H1 (cell line): ENCODE data around the gene L3HYPDH. TPM values are rescaled to one million over a fixed set of nuclear protein-coding genes. Genes with fewer than 3 reads are reported as not detected.

Experiments used
- CBX5 ChIP-seq: fragments of 300-800, 300-1000 bp; sonication (generic); IDR thresholded peaks from 2 replicates; pipeline ENCODE4 v1.7.1; 2016; ENCODE audit warnings: antibody characterized with exemption, low read length, low read depth
- CHD2 ChIP-seq: IDR thresholded peaks from 2 replicates; pipeline ENCODE4 v1.6.1; 2012; ENCODE audit warnings: low read length, improper control_type of control experiment
- CTBP2 ChIP-seq: IDR thresholded peaks from 2 replicates; pipeline ENCODE4 v1.7.0; 2011; ENCODE audit warnings: borderline replicate concordance, mild to moderate bottlenecking, moderate library complexity, mixed read lengths, low read length; ENCODE audit not compliant: insufficient read depth, insufficient read length
- EGR1 ChIP-seq: IDR thresholded peaks from 2 replicates; pipeline ENCODE4 v1.6.1; 2011; ENCODE audit warnings: low read depth, low read length, borderline replicate concordance
- EP300 ChIP-seq, 2 experiments: IDR thresholded peaks; 1 replicate in 1 of 2; 2 replicates in 1 of 2; pipeline ENCODE4 v1.6.1; 2011 to 2012; ENCODE audit warnings: low read depth in 2 of 2, low read length in 2 of 2, mild to moderate bottlenecking in 2 of 2, borderline replicate concordance in 1 of 2, inconsistent platforms in 1 of 2, moderate library complexity in 1 of 2
- FOSL1 ChIP-seq: IDR thresholded peaks from 2 replicates; pipeline ENCODE4 v1.6.1; 2011; ENCODE audit warnings: mild to moderate bottlenecking, low read depth, low read length, moderate library complexity; ENCODE audit not compliant: insufficient read depth
- HDAC6 ChIP-seq: IDR thresholded peaks from one replicate; pipeline ENCODE4 v1.7.1; 2012; ENCODE audit warnings: low read depth, mild to moderate bottlenecking, inconsistent platforms, low read length, moderate library complexity
- KDM4A ChIP-seq: IDR thresholded peaks from one replicate; pipeline ENCODE4 v1.7.1; 2012; ENCODE audit warnings: low read depth, mild to moderate bottlenecking, moderate library complexity, low read length, inconsistent platforms; ENCODE audit not compliant: severe bottlenecking
- MAFK ChIP-seq: IDR thresholded peaks from 2 replicates; pipeline ENCODE4 v1.6.1; 2012; ENCODE audit warnings: low read depth, mild to moderate bottlenecking, improper control_type of control experiment, low read length
- NRF1 ChIP-seq: IDR thresholded peaks from 2 replicates; pipeline ENCODE4 v1.6.1; 2011; ENCODE audit warnings: mild to moderate bottlenecking, low read depth, low read length, improper control_type of control experiment
- RNF2 ChIP-seq: fragments of 200-900, 300-1000 bp; sonication (generic); IDR thresholded peaks from 2 replicates; pipeline ENCODE4 v1.7.1; 2016; ENCODE audit warnings: borderline replicate concordance, low read depth, mild to moderate bottlenecking, antibody characterized with exemption, low read length; ENCODE audit not compliant: poor library complexity, severe bottlenecking; ENCODE audit errors: missing control alignments
- SUZ12 ChIP-seq: fragments of 200-600 bp; sonication (generic); IDR thresholded peaks from 2 replicates; pipeline ENCODE4 v1.6.1; 2012; ENCODE audit warnings: mild to moderate bottlenecking, inconsistent platforms, low read length, moderate library complexity, mixed read lengths
- polyA plus RNA-seq, 7 experiments: library from polyadenylated mRNA; depleted of rRNA in 3 of 7; stranded (reverse) in 5 of 7; unstranded in 2 of 7; fragments of >200 nt in 5 of 7; fragments of 200-250 nt in 2 of 7; gene quantifications; 1 replicate in 5 of 7; 2 replicates in 1 of 7; 4 replicates in 1 of 7; pipeline versions ENCODE4 v1.2.1 to v1.2.3, GENCODE V29; 2011 to 2013; ENCODE audit warnings: missing spikeins in 2 of 7, mixed read lengths in 2 of 7
- total RNA-seq: library from RNA; stranded (reverse); fragmentation: NEBNext Ultra II Directional; extraction: Animal tissue kit (Norgen Biotek cat#: 25700); gene quantifications from 2 replicates; pipeline ENCODE4 v1.2.1, GENCODE V29; 2021
- TF ChIP-seq, protein P1 (sequence below): IDR thresholded peaks from 2 replicates; pipeline ENCODE4 v1.6.1; 2011; ENCODE audit warnings: low read depth, mild to moderate bottlenecking, low read length; ENCODE audit not compliant: insufficient read depth
- TF ChIP-seq, protein P2 (sequence below): IDR thresholded peaks from 2 replicates; pipeline ENCODE4 v1.6.1; 2012; ENCODE audit warnings: low read length, inconsistent platforms
- TF ChIP-seq, protein P3 (sequence below), 3 experiments: IDR thresholded peaks; 1 replicate in 2 of 3; 2 replicates in 1 of 3; pipeline versions ENCODE4 v1.5.1 to v1.6.1; 2011; ENCODE audit warnings: low read length in 3 of 3, mild to moderate bottlenecking in 3 of 3, inconsistent platforms in 2 of 3, low read depth in 1 of 3, moderate library complexity in 1 of 3; ENCODE audit not compliant: insufficient read depth in 1 of 3; ENCODE audit errors: control extremely low read depth in 1 of 3
- TF ChIP-seq, protein P4 (sequence below): IDR thresholded peaks from 2 replicates; pipeline ENCODE4 v1.6.1; 2011; ENCODE audit warnings: low read length, improper control_type of control experiment

Gene L3HYPDH
- total and polyA plus RNA-seq, 2 of the 8 experiments (the other 6 are each of a cell fraction or from before 2014, with no cell fraction given) = 11.2 to 15.8 TPM

DNA sequence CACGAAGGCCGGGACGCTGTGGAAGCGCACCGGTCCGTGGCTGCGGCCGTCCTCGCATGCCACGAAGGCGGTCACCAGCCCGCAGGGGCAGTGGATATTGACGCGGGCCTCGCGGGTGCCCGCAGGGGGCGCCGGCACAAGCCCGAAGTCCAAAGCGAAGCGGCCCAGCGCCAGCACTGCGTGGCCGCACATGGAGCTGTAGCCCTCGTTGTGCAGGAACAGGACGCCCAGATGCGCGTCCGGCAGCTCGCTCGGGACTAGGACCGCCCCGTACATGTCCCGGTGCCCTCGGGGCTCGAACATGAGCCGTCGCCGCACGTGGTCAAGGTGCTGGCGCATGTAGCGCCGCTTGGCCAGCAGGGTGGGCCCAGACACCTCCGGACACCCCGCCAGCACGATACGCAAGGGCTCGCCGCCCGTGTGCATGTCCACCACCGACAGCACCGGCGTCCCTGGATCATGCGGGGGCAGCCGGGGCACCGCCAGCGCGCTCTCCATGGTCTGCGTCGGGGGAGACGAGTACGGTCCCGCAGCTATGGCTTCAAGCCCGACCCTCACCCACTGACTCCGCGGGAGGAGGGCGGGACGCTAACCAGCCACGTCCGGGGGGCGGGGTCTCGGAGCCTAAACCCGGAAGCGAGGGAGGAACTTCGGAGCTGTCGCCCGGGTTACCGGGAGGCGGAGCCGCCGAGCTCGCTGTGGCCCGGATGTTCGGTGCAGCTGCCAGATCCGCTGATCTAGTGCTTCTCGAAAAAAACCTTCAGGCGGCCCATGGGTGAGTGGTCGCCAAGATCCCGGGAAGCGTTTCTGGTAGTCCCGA is at the start of gene L3HYPDH, which contains the start of gene JKAMP (continued):
- TF ChIP-seq KDM4A (peak; percentile 96), SUZ12 (no peak), EP300 (IDR thresholded peaks at IDR 0.05; ENCODE audit: borderline replicate concordance in 1 of 2, low read depth in 2 of 2, low read length in 2 of 2) (no peak), CBX5 (no peak), NRF1 (no peak), MAFK (no peak), FOSL1 (no peak), CTBP2 (peak; percentile 55), HDAC6 (no peak), EGR1 (no peak), RNF2 (no peak), CHD2 (no peak)
- TF ChIP-seq, protein P1, sequence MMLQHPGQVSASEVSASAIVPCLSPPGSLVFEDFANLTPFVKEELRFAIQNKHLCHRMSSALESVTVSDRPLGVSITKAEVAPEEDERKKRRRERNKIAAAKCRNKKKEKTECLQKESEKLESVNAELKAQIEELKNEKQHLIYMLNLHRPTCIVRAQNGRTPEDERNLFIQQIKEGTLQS = 0 out of 2 replicates have a peak, but pooled peaks have one; percentile 2
- TF ChIP-seq, protein P2, sequence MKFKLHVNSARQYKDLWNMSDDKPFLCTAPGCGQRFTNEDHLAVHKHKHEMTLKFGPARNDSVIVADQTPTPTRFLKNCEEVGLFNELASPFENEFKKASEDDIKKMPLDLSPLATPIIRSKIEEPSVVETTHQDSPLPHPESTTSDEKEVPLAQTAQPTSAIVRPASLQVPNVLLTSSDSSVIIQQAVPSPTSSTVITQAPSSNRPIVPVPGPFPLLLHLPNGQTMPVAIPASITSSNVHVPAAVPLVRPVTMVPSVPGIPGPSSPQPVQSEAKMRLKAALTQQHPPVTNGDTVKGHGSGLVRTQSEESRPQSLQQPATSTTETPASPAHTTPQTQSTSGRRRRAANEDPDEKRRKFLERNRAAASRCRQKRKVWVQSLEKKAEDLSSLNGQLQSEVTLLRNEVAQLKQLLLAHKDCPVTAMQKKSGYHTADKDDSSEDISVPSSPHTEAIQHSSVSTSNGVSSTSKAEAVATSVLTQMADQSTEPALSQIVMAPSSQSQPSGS = no peak
- TF ChIP-seq, protein P3, sequence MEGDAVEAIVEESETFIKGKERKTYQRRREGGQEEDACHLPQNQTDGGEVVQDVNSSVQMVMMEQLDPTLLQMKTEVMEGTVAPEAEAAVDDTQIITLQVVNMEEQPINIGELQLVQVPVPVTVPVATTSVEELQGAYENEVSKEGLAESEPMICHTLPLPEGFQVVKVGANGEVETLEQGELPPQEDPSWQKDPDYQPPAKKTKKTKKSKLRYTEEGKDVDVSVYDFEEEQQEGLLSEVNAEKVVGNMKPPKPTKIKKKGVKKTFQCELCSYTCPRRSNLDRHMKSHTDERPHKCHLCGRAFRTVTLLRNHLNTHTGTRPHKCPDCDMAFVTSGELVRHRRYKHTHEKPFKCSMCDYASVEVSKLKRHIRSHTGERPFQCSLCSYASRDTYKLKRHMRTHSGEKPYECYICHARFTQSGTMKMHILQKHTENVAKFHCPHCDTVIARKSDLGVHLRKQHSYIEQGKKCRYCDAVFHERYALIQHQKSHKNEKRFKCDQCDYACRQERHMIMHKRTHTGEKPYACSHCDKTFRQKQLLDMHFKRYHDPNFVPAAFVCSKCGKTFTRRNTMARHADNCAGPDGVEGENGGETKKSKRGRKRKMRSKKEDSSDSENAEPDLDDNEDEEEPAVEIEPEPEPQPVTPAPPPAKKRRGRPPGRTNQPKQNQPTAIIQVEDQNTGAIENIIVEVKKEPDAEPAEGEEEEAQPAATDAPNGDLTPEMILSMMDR (IDR thresholded peaks at IDR 0.05; ENCODE audit: control extremely low read depth in 1 of 3, insufficient read depth in 1 of 3, low read depth in 1 of 3, low read length in 3 of 3) = peak; percentile 22 to 35 (median 33)
- TF ChIP-seq, protein P4, sequence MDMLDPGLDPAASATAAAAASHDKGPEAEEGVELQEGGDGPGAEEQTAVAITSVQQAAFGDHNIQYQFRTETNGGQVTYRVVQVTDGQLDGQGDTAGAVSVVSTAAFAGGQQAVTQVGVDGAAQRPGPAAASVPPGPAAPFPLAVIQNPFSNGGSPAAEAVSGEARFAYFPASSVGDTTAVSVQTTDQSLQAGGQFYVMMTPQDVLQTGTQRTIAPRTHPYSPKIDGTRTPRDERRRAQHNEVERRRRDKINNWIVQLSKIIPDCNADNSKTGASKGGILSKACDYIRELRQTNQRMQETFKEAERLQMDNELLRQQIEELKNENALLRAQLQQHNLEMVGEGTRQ = peak; percentile 57
